Occipital lobe (tissue), 2 donors: Measurements from ENCODE around the gene PRRT3. TPM values are rescaled to one million over a fixed set of nuclear protein-coding genes. Genes with fewer than 3 reads are reported as not detected.
"Not testable (repeated sequence)": the region's sequence is repeated elsewhere in the genome, so short reads cannot be mapped to it uniquely, and the experiment has no call there.

Source experiments
- DNase-seq: peaks from one replicate; lab custom pipeline; 2025; lab: John Stamatoyannopoulos, UW
- total RNA-seq: library from RNA; depleted of rRNA; stranded (reverse); fragments of >200 nt; gene quantifications from one replicate; pipeline ENCODE4 v1.2.3, GENCODE V29; 2014

The PRRT3 gene
- total RNA-seq, 1 donor from 2014 or later: 4.1 TPM

GRCh38 chr3:9918261-9919038, 33.8 kb downstream of the PRRT3 start:
- no peak for DNase-seq

- DNase-seq: no peak
Observed at GRCh38 chr3:9917820-9918219, 34.4 kb downstream of the PRRT3 start.

- DNase-seq: peak; percentile 73
Observed at GRCh38 chr3:9916734-9917680, 35.2 kb downstream of the PRRT3 start, which contains the start of gene IL17RC. IL17RC (plus strand) TSS chr3:9917098; CDS start chr3:9917316, 218 bp downstream.

DNA sequence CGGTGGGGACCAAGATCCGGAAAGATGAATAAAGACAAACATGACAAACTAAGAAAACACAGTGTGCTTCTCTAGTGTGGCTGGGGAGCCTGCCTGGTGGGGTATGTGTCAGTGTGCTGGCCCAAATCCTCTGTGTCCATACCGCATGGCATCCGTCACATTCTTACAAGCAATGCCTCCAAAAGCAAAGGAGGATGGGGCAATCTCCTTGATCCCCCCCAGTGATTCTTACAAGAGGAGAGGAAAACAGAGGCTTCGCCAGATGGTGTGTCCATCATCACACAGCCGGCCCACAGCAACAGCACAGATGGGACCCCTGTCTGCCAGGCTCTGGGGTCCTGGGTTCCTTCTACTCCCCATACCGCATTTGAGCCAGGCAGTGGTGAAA, 35.9 kb downstream of the PRRT3 start:
- DNase-seq: no peak

GRCh38 chr3:9915254-9916141, 36.7 kb downstream of the PRRT3 start:
- DNase-seq: peak; percentile 62

GRCh38 chr3:9914559-9915253, 37.5 kb downstream of the PRRT3 start:
- DNase-seq: no peak

DNA sequence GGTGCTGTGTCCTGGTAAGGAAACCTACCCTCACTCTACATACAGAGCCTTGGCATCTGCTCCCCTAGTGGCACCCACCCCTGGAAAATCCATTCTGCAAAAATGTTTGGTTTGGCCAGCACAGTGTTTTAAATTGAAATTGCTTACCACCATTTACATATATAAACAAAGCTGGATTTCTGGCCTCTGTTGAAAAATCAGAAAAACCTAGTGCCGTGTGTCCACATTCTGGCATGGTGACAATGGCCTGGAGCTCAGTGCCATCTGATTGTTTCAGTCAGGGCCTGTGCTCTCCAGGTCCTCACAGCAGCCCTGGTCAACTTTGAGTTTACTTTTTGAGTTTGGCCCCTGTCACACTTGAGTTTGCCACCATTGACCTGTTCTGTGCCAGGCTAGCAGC, 38.2 kb downstream of the PRRT3 start:
- no peak for DNase-seq

DNA sequence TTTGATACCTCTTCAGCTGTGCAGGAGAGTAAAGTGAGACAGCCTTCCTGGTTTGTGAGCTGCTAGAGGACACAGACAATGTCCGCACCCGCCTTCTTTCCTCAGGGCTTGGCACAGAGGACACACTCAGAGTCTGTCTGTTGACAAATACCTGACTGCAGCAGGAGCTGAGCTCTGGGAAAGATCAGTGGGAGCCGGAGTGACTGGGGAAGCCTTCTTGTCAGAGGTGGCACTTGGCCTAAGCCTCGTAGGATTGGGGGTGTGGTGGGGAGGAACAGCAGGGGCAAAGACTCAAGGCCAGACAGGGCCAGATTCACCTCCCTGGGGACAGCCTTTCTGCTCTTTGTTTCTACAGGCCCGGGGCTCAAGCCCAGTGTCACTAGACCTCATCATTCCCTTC, 38.6 kb downstream of the PRRT3 start:
- no peak for DNase-seq

- no peak for DNase-seq
Observed at GRCh38 chr3:9912294-9912935, 39.8 kb downstream of the PRRT3 start.

DNA sequence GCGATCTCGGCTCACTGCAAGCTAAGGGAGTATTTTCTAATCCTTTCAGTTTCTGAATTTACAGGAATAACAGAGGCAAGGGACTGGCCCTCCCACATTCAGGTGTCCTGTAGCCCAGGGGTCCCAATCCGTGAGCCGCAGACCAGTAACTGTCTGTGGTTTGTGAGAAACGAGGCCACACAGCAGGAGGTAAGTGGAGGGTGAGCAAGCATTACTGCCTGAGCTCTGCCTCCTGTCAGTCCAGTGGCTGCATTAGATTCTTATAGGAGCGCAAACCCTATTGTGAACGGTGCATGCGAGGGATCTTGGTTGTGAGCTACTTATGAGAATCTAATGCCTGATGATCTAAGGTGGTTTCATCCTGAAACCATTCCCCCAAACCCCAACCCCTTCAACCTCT, 40.3 kb downstream of the PRRT3 start:
- no peak for DNase-seq

GRCh38 chr3:9909221-9910013, 42.8 kb downstream of the PRRT3 start:
- no peak for DNase-seq

- no peak for DNase-seq
Observed at GRCh38 chr3:9908286-9908685, 43.9 kb downstream of the PRRT3 start.

- no peak for DNase-seq
Observed at GRCh38 chr3:9906480-9906879, 45.7 kb downstream of the PRRT3 start.

DNA sequence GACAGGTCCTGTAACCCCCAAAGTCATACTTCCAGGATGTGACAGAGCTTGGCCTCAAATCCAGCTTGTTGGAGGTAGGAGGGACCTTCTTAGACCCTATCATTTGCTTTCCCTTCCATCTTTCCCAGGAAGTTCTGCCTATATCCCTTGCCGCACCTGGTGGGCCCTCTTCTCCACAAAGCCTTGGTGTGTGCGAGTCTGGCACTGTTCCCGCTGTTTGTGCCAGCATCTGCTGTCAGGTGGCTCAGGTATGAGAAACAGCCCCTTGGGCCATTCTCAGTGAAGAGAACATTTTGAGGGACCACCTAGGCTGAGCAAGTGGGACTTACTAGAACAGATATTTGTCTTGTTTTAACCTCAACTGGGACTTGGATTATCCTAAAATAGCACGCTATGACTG, 48.3 kb downstream of the PRRT3 start:
- DNase-seq: no peak

GRCh38 chr3:9903238-9903624, 49.0 kb downstream of the PRRT3 start:
- DNase-seq: no peak

GRCh38 chr3:9902372-9903237, 49.6 kb downstream of the PRRT3 start, which contains the start of gene IL17RE:
IL17RE (plus strand) TSS chr3:9902848; CDS start chr3:9902933, 85 bp downstream.
- DNase-seq: no peak

DNA sequence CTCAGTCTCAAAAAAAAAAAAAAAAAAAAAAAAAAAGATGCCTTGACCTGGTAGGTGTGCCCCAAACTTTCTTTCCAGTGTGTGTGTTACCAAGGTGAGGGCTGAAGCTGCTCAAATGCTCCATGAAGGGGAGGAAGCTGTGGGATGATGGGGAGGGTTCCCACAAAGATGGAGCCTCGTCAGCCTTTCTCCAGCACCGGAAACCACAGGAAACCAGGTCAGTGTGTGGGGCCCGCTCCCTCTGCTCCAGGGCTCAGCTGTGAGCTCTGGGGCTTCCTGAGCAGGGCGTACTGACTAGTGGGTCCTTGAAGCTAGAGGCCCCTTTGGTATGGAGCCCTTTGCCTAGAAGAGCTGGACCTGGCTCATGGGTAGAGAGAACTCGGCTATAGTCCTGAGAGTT, 50.2 kb downstream of the PRRT3 start:
- no peak for DNase-seq

GRCh38 chr3:9900965-9901415, 51.2 kb downstream of the PRRT3 start:
- DNase-seq: not testable (repeated sequence)
